ENCODE results near the gene LPA. TPM values are rescaled to one million over a fixed set of nuclear protein-coding genes. Genes with fewer than 3 reads are reported as not detected.
"Not testable (repeated sequence)": the region's sequence is repeated elsewhere in the genome, so short reads cannot be mapped to it uniquely, and the experiment has no call there.

Gene LPA, protein sequence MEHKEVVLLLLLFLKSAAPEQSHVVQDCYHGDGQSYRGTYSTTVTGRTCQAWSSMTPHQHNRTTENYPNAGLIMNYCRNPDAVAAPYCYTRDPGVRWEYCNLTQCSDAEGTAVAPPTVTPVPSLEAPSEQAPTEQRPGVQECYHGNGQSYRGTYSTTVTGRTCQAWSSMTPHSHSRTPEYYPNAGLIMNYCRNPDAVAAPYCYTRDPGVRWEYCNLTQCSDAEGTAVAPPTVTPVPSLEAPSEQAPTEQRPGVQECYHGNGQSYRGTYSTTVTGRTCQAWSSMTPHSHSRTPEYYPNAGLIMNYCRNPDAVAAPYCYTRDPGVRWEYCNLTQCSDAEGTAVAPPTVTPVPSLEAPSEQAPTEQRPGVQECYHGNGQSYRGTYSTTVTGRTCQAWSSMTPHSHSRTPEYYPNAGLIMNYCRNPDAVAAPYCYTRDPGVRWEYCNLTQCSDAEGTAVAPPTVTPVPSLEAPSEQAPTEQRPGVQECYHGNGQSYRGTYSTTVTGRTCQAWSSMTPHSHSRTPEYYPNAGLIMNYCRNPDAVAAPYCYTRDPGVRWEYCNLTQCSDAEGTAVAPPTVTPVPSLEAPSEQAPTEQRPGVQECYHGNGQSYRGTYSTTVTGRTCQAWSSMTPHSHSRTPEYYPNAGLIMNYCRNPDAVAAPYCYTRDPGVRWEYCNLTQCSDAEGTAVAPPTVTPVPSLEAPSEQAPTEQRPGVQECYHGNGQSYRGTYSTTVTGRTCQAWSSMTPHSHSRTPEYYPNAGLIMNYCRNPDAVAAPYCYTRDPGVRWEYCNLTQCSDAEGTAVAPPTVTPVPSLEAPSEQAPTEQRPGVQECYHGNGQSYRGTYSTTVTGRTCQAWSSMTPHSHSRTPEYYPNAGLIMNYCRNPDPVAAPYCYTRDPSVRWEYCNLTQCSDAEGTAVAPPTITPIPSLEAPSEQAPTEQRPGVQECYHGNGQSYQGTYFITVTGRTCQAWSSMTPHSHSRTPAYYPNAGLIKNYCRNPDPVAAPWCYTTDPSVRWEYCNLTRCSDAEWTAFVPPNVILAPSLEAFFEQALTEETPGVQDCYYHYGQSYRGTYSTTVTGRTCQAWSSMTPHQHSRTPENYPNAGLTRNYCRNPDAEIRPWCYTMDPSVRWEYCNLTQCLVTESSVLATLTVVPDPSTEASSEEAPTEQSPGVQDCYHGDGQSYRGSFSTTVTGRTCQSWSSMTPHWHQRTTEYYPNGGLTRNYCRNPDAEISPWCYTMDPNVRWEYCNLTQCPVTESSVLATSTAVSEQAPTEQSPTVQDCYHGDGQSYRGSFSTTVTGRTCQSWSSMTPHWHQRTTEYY (N-terminal part only)
- polyA plus RNA-seq (2012; ENCODE audit: missing spikeins): not detected

DNA sequence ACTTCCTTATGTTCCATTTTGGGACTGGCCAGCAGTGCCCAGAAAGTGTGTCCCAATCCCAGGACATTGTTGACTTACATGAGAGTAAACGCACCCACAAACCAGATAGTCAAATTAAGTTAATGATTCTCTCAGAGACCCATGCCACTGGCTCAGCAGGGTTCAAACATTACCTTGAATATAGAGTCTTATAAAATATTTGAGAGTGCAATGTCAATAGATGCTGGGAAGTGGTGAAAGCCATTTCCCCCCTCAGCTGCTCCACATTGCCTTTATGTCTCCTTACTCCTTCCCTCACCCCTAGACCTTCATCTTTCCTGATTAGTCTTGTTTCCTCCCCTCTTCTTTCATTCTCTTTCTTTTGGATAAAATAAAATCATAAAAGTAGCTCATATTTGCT is at the start of gene LPA:
Gene LPA (minus strand): TSS at position 78 of the 400 bp plus-strand sequence. CDS start 61 bp downstream, at position 17.
- FAIRE-seq: not testable (repeated sequence)

DNA sequence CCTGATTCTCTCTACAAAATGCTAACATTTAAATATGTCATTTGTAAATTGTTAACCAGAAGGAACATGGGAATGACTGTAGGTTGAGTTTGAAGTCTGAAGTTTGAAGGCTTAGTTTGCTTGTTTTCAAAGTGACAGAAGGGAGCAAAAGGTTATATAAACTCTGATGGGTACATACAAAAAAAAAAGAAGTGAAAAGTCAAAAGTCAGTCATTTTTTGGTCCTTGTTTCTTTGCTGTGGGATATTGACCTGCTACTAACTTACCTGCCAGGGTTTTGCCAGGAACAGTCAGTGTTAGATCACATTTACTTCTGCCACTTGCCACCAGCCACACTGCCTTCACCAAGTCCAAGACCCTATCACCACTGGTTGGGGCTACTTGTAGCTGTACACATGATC is 44.9 kb upstream of the LPA start:
- DNase-seq (ENCODE audit: insufficient read length); FAIRE-seq: not testable (repeated sequence)

More for the DNA sequence above, at the start of gene LPA:
- DNase-seq (ENCODE audit: insufficient read length): not testable (repeated sequence)

DNA sequence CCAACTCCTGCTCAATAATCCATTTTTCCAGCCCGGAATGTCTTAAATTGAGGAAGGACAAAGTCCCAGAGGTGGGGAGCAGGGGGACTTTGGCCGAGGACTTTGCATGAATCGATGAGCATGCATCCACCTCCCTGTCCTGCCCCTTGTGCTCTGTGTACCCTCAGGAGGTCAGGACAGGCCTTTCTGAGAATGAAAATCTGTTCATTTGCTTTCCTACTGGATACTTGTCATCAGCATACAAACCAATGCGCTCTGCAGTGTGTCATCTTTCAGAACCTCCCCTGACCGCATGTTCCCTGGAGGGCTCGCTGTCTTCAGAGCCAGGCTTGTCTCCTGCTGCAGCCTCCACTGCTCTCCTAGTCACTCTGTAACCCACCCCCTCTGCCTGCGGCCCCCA is 40.6 kb upstream of the LPA start:
- not testable (repeated sequence) for FAIRE-seq; DNase-seq (ENCODE audit: insufficient read length)

DNA sequence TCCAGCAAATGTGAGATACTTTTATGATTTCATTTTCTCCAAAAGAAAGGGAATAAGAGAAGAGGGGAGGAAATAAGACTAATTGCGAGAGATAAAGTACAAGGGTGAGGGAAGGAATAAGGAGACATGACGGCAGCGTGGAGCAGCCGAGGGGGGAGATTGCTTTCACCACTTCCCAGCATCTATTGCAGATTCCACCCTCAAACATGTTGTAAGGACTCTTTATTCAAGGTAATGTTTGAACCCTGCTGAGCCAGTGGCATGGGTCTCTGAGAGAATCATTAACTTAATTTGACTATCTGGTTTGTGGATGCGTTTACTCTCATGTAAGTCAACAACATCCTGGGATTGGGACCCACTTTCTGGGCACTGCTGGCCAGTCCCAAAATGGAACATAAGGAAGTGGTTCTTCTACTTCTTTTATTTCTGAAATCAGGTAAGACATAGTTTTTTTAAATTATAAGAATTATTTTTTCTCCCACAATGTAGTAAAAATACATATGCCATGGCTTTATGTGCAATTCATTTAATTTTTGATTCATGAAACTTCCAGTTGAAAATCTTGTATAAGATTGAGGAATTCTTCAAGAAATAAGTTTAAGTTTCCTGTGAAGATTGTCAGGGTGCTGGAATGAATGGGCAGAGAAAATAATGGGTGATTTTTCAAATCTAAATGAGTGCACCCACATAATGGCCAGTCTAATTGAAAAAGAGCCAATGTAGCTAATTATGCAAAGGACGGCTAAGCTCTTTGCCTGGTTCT is 38.0 kb upstream of the LPA start, which contains the start of gene PLG:
Gene PLG (plus strand): TSS at position 327 of the 763 bp plus-strand sequence. CDS start 61 bp downstream, at position 388.
- FAIRE-seq; DNase-seq (ENCODE audit: insufficient read length): not testable (repeated sequence)

DNA sequence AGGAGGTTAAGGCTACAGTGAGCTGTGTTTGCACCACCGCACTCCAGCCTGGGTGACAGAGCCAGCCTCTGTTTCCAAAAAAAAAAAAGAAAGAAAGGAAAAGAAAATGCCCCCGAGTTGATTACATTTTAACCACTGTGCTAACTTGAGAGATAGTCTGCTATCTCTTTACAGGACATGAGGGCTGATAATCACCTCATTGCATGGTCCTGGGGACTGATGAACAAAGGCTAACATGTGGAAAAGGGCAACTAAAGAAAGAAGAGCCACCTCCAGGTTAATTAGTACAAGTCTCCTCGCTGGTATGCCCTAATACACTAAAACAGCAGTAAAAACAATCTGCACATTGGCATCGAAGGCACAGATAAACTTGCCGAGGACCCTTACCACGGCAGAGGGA is 33.8 kb upstream of the LPA start:
- TF ChIP-seq POLR2A (IDR thresholded peaks at IDR 0.05; ENCODE audit: low read depth, low read length): no peak
- TF ChIP-seq TAF1 (IDR thresholded peaks at IDR 0.05; ENCODE audit: borderline replicate concordance, low read depth, low read length): no peak
- no peak for TF ChIP-seq POLR2AphosphoS5 (IDR thresholded peaks at IDR 0.05; ENCODE audit: low read depth, low read length)
- no peak for DNase-seq (ENCODE audit: insufficient read length)
- no peak for FAIRE-seq

DNA sequence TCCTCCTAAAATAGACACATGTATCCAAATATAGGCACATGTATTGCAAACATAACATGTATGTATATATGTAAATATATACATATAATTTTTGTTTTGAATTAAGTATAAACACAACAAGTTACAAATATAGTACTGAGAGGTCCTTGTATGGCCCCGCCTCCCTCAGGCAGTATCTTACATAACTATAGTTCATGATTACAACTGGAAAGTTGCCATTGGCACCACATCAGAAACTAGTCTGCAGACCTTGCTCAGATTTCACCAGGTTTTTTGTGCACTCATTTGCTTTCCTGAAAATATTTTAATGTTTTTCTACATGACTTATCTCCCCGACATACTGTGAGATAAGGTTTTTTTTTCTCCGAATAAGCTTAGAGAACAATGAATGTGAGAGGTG is 32.8 kb upstream of the LPA start:
- not testable (repeated sequence) for FAIRE-seq

DNA sequence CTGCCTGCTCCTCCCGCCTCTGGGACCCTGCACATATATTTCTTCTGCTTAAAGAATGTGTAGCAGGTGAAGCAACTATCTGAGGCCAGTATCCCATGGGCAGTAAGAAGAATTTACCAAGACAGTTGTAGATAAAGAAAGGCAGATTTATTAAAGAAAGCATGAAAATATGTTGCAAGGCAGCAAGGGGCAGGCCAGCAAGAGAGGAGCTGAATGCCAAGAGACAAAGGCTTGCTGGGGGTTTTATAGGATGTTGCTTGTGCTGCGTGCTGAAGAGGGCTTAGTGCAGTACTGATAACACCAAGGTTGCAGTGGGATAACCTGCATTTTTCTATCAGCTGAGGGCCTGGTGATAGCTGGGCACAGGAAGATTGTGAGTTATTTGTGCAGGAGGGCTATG is 31.5 kb upstream of the LPA start:
- DNase-seq (ENCODE audit: insufficient read length); FAIRE-seq: not testable (repeated sequence)

More for the DNA sequence above, 32.8 kb upstream of the LPA start:
- not testable (repeated sequence) for DNase-seq (ENCODE audit: insufficient read length)

DNA sequence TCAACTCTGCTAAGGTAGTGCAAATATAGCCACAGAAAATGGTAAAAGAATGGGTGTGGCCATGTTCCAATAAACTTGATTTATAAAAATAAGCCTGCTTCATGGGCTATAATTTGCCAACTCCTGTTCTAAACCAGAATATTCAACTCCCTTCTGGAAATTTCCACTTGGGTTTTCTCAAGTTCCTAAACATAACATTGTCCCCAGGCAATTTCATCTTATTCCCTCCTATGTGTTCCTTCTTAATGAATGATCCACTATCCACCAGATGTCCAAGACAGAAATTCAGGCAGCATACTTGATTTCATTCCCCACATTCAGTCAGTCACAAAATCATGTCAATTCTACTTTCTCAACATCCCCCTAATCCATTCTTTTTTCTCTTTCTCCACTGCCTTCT is 30.9 kb upstream of the LPA start:
- DNase-seq (ENCODE audit: insufficient read length); FAIRE-seq: not testable (repeated sequence)

DNA sequence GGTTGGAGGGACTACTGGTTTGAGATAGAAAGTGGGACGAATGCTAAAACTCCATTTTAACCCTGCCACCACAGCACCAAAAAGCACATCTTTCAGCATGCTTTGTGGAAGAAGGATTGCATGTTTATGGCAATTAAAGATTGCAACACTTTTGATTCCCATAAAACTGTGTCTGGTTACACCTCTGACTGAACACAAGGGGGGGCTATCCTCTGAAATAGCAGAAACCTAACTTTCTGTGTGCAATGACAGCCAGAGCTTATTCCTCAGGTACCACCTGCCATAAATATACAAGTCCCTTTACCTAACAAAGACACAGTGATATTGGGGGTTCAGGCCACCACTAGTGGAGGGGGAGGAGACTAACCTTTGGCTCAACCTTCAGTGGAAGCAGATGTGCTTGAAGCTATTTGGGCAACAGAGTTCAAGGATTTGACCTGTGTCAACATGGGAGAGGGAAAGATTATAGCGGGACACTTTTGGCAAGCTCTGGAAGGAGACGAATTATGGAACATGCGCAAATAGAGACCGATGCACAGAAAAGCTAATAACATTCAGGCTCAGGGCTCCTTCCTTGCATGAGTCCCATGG is 28.4 kb upstream of the LPA start:
- DNase-seq (ENCODE audit: insufficient read length) (no peak), FAIRE-seq (no peak)
- no peak for TF ChIP-seq TAF1 (IDR thresholded peaks at IDR 0.05; ENCODE audit: borderline replicate concordance, low read depth, low read length)

DNA sequence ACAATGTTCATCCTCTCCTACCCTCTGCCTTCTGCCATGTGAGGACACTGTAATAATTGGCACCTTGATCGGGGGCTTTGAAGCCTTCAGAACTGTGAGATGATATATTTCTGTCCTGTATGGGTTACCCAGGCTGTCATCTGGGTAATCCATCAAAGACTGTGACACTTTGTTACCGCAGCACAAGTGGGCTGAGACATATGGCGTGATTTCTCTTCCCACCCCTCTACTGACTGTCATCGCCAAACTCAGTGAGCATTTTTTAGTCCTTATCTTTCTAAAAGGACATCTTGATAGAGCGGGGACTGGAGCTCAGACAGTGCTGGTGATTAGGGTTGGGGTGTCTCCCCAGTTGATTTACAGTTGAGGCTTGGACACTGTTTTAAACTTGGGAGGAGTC is 27.5 kb upstream of the LPA start:
- DNase-seq (ENCODE audit: insufficient read length) (no peak), FAIRE-seq (no peak)
- TF ChIP-seq POLR2A (IDR thresholded peaks at IDR 0.05; ENCODE audit: low read depth, low read length) (no peak), TAF1 (IDR thresholded peaks at IDR 0.05; ENCODE audit: borderline replicate concordance, low read depth, low read length) (no peak), POLR2AphosphoS5 (IDR thresholded peaks at IDR 0.05; ENCODE audit: low read depth, low read length) (no peak)

DNA sequence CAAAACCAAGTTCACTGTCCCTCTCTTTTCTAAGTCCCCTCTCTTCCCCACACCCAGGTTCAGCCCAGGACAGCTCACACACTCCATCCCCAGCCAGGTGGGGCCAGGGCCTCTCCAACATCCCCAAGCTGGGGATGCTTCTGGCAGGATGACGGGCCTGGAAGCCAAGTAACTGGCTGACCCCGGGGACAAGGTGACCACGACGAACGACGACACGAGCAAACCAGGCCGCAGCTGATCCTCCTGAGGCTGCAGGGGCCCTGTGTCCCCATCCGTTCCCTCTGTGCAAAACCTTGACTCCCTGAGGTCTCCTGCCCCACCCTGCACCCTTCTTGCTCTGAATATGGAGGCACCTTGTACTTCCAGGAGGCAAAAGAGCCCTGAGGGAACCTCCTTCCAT is 26.4 kb upstream of the LPA start:
- TF ChIP-seq POLR2AphosphoS5 (IDR thresholded peaks at IDR 0.05; ENCODE audit: low read depth, low read length) (no peak), POLR2A (IDR thresholded peaks at IDR 0.05; ENCODE audit: low read depth, low read length) (no peak), TAF1 (IDR thresholded peaks at IDR 0.05; ENCODE audit: borderline replicate concordance, low read depth, low read length) (no peak)
- no peak for DNase-seq (ENCODE audit: insufficient read length)
- no peak for FAIRE-seq

Measured in GM12892 (cell line).